Fibroblast of skin of right biceps (primary cell): ENCODE data around the gene TBL1Y.
"Not testable (repeated sequence)": the region's sequence is repeated elsewhere in the genome, so short reads cannot be mapped to it uniquely, and the experiment has no call there.

ENCODE experiments used
- DNase-seq: peaks from one replicate; pipeline ENCODE4 v3.0.0-alpha.2; 2013

TBL1Y gene

DNA sequence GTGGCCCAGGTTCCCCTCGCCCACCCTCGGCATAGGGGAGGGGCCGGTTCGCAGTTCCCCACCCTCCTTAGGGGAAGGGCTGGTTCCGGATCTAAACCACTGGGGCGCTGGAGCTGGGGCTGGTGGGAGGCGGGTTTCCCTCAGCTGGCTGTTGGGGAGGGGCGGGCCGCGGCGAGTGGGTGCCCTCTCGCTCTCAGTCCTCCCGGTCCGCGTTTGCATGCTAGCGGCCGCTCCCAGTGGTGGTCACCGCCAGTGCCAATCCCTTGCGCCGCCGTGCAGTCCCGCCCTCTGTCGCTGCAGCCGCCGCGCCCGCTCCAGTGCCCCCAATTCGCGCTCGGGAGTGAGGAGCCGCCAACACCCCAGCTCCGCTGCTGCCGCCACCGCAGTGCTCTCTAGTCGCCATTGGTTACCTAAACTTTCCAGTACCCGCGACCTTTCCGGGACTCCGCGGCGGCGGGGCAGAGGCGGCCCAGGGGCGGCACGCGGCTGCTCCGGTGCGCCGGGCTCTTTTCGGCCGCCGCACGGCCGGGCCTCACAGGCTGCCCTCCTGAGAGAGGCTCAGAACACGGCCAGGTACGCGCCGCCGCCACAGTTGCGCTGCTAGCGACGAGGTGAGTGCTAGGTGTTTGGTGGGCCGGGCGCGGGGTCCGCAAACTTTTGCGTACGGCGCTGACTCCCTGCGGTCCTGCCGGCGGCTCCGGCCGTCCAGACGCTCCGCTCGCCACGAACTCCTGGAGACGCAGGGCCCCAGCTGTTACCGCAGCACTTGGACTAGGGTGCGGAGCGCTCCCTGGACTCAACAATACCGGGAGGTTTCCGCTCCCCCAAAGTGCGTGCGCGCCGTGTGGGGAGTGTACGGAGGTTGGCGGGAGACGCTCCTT, at the start of gene TBL1Y:
Gene TBL1Y (plus strand): TSS at position 326 of the 881 bp plus-strand sequence. CDS start 114,388 bp downstream, outside the sequence.
- no peak for DNase-seq

DNA sequence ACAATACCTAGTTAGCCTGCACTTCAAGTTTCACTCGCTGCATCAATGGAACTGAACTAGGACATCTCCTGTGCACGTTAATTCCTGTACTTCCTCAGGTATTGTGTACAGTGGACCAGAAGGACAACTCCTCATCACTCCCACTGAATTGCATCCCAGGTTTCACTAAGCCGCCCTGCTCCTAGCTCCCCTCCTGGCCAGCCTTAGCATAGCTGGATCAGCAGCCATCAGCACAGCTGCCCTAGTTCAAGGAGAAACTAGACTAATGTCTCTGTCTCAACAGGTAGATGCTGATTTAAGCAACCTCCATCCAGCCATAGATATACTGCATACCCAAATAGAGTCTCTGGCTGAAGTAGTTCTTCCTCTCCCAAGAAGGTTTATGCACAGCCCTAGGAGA, 16.0 kb upstream of the TBL1Y start:
- no peak for DNase-seq

- DNase-seq = no peak
Measured at GRCh38 chrY:6895236-6895635, 15.3 kb upstream of the TBL1Y start.

DNA sequence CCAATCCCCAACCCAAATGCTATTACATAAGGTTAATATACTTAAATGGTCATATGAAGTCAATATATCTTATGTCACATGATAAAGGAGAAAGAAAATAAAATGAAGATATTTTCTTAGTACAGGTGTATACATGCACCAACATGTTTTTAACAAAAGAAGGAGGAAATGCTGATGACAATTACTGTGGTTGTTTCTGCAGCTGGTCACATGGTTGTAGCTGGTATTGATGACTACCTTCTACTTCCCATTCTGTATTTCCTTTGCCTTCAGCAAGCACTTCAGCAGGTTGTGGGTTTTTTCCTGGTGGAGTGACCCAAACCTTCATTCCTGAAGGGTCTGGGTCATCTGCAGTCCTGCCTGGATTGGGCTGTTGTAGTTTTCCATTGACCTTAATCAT, 8.4 kb upstream of the TBL1Y start:
- not testable (repeated sequence) for DNase-seq

- no peak for DNase-seq
Measured at GRCh38 chrY:6907591-6907990, 2.9 kb upstream of the TBL1Y start.

GRCh38 chrY:6908021-6908420, 2.5 kb upstream of the TBL1Y start:
- not testable (repeated sequence) for DNase-seq

DNA sequence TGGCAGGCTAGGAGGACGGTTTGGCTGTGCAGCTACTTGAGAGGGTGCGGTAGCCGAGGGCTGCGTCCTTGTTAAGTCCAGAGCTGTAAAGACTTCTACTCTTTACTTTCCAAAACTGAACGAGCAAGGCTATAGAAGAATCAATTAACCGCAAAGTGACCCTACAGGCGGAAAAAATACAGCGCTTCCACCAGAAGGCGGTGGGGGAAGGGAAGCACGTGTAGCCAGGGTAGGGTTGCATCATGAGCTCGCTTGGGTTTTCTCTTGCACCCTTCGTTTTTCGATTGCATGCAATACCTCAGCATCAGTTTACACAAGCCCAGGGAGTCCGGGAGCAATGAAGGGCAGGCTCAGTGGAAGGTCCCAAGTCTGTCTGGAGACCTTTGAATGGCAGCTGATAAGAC, 1.4 kb upstream of the TBL1Y start:
- peak; percentile 0 for DNase-seq

GRCh38 chrY:6909856-6910255, 641 bp upstream of the TBL1Y start:
- no peak for DNase-seq

- no peak for DNase-seq
Measured at GRCh38 chrY:6911253-6911881, 870 bp downstream of the TBL1Y start, which contains the start of gene AMELY. Gene AMELY (minus strand): TSS chrY:6911752. CDS start chrY:6872608, 39,144 bp downstream.

GRCh38 chrY:6913362-6913761, 2.9 kb downstream of the TBL1Y start:
- no peak for DNase-seq

DNA sequence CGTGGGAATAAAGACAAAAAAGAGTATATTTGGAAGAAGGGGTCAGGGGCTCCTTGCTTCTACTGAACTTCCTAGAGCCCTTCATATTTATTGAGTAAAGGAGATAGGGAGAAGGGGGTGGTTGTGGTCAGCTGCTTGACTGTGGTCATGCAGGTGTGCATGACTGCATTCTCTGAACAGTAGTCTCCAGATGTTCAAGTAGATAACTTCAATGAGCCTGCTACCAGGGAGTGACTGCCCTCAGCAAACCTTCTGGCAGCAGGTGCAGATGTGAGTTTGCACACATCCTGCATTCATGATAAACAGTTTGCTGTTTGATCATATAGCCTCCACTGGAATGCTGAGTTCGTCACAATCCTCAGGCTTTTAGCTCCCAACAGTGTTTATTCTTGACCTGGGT, 10.6 kb downstream of the TBL1Y start:
- DNase-seq = no peak

DNA sequence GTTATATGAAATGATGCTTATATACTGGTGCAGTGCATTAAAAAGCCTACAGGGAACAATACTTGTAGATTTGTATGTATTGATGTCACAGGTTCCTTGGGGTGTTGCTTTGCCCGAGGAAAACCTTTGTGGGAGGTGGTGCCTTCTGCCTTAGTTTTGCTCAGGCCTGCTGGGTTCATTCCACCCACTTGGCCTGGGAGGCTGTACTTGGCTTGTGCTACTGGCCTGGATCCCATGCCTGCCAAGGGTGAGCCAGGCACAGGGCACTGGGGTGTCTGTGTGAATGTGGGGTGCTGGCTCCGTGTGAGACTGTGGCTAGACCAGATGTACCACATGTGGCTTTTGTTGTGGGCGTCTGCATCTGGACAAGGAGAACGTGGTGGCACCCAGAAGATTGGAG, 17.8 kb downstream of the TBL1Y start:
- no peak for DNase-seq

DNA sequence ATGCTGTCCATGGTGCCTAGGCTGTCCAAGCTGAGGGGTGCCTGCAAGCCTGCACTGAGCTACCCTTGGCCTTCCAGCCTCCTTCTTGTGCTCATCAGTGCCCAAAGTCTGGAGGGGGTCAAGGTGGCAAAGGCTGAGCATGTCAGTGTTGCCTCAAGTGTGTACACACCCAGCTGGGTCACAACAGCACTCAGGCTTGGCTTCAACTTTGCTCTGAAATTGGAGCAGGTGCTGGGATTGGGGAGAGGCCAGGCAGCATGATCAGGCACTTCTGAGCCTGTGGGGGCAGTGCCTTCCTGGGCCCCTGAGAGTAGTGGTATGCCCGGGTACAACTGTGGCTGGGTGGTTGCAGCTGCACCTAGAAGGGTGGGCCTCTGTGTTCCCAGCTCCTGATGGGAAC, 18.7 kb downstream of the TBL1Y start:
- no peak for DNase-seq

DNA sequence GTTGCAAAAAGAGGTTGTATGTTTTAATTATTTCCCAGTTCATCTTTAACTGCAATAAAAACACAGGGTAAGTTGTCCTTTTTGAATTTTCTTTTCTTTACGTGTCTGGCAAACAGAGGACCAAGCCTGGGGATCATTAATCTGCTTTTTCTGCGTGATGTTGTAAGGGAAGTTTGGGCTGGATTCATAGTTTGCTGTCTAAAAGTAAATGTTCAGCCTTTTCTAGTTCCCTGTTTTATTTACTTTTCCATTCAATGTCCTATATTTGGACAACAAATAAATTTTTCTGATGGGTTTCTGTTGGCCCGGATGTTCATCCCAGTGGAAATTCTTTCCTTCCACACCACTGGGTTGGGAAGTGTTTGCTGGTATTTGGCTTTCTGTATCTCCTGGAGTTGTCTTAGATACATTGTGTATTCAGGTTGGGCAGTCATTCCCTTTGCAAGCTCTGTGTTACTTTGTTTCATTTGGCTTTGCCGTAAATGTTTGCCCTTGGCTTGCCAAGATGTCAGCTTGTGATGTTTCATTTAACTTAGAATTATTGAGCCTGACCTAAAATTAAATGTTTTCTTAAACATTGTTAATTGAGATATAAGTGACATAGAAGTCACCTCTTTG, 21.4 kb downstream of the TBL1Y start:
- DNase-seq = no peak

DNA sequence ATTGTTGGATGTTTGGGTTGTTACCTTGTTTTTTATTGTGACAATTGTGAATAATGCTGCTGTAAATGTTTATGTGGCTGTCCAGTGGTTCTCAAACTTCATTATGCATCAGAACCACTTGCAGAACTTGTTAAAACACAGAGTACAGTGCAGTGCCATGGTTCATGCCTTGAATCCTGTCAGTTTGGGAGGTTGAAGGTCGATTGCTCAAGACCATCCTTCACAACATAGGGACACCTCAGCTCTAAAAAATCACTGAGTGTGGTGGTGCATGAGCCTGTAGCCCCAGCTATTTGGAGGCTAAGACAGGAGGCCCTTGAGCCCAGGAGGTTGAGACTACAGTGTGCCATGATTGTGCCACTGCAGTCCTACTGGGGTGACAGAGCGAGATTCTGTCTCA, 25.0 kb downstream of the TBL1Y start:
- no peak for DNase-seq

- no peak for DNase-seq
Measured at GRCh38 chrY:6947695-6948094, 37.2 kb downstream of the TBL1Y start.

DNA sequence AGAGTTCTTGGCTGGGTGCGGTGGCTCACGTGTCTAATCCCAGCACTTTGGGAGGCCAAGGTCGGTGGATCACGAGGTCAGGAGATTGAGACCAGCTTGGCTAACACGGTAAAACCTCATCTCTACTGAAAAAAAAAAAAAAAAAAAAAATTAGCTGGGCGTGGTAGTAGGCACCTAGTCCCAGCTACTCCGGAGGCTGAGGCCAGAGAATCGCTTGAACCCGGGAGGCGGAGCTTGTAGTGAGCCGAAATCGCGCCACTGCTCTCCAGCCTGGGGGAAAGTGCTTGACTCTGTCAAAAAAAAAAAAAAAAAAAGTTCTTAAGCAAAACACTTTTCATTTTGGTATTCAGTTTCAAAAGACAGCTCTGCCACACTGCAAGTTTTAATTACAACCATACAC, 37.9 kb downstream of the TBL1Y start:
- no peak for DNase-seq

GRCh38 chrY:6949947-6950346, 39.5 kb downstream of the TBL1Y start:
- no peak for DNase-seq

- peak; percentile 40 for DNase-seq
Measured at GRCh38 chrY:6964732-6965131, 54.2 kb downstream of the TBL1Y start.

DNA sequence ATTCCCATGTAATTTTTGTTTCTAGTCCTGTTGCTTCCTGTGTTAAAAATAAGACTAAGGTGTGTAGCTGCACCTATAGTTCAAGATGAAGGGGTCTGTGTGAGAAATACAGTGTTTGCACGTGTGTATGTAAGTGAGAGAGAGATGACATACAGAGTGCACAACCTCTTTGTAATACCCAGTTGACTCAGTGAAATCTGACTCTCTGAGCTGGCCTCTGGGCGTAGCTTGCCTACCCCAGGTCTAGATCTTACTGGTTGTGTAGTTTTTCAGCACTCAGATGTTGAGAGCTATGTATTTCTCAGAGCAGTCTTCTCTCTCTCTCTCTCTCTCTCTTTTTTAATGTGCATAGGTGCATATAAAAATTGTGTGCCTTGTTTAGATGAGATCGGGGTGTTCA, 56.0 kb downstream of the TBL1Y start:
- DNase-seq = no peak

DNA sequence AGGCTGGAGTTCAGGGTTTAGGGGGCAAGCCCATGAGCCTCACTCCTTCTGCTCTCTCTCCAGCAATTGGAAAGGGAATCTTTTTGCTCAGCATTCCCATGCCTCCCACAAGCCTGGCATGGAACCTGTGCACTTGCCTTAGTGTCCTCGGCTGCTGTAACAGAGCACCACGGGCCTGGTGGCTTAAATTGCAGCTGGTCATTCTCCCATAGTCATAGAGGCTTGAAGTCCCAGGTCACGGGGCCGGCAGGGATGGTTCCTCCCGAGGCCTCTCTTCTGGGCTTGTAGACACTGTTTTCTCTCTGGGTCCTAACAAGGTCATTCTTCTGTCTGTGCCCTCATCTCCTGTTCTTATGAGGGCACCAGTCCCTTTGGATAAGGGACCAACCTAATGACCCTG, 57.2 kb downstream of the TBL1Y start:
- DNase-seq = no peak

DNA sequence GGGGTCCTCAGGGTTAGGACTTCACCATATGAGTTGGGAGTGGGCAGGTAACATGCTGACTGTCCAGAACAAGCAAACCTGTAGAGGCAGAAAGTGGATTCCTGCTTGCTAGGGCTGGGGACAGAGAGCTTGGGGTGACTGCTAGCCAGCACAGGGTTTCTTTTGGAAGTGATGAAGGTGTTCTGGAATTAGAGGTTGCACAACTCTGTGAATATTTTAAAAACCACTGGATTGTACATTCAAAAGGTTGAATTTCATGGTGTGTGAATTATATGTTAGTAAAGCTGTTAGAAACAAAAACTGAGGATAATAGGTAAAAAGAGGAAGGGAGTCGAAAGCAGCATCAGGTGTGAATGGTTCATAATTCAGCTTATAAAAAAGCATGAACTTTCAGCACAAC, 57.7 kb downstream of the TBL1Y start:
- DNase-seq = no peak

DNA sequence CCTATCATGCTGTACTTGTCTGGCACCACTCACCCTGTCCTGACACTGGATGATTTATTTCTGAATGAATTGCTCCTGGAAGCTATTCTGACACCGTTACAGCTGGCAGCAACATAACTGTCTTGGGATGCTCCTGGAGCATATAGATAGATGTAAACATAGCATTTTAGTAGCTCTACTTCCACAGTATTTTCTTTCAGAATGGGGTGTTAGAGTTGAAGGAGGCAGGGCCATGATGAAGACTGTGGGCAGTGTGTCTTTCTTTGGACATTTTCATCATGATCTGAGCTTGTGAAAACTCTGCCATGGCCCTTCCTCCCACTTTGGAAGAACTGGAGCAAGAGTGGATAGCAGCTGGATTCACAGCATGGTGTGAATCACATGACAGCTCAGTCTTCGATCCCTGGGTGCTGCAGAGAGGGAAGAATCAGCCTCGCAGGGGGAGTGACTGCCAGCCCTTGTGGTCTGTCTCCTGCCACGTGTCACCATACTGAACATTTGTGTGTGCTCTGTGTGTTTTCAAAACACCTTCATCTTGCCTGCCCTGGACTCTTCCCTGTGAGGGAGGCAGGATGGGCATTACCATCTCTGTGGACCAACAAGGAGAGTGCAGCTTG, 61.9 kb downstream of the TBL1Y start:
- no peak for DNase-seq
